ENCODE measurements around the gene ZNF19. TPM values are rescaled to one million over a fixed set of nuclear protein-coding genes. Genes with fewer than 3 reads are reported as not detected.
A peak's percentile ranks its signal among the peaks of the same experiment; 100 is the strongest.

ZNF19 gene
- total RNA-seq (2011; cell fraction: chromatin; rRNA removed; ENCODE audit: low replicate concordance), result 7.6 and 11.0 TPM in 2 replicates
- total RNA-seq (2011; cell fraction: nucleolus; rRNA removed), result 4.1 and 4.3 TPM in 2 replicates
- total RNA-seq (2011; cell fraction: nucleoplasm; rRNA removed), result 5.9 and 9.8 TPM in 2 replicates
- total RNA-seq (2014; rRNA removed), result 1.1 and 1.8 TPM in 2 replicates
- 2.6 and 3.2 TPM in 2 replicates for total RNA-seq (2014; rRNA removed; fragmentation: Illumina TruSeq; extraction: Trizol)
- 1.5 and 2.3 TPM in 2 replicates for total RNA-seq (2015; rRNA removed; fragmentation: Illumina TruSeq; extraction: Trizol)
- total RNA-seq (2021), result 1.6 and 2.0 TPM in 2 replicates
- polyA plus RNA-seq (2011; rRNA removed), result 1.3 and 1.7 TPM in 2 replicates
- polyA plus RNA-seq (2011; cell fraction: cytosol; rRNA removed), result 0.21 and 0.47 TPM in 2 replicates
- 2.5 and 4.8 TPM in 2 replicates for polyA plus RNA-seq (2011; cell fraction: nucleus; rRNA removed)
- polyA plus RNA-seq (2012), result 0.89 and 1.6 TPM in 2 replicates
- 1.2 and 2.4 TPM in 2 replicates for polyA plus RNA-seq (2014; fragmentation: Illumina TruSeq; extraction: Trizol)
- polyA plus RNA-seq (2014; fragmentation: Nextera tagmentation; extraction: Ambion mirVana), result 1 to 10 TPM; 1.8 to 2.8 TPM
- polyA plus RNA-seq (2014; rRNA removed), result 0.58 and 1.2 TPM in 2 replicates
- polyA minus RNA-seq (2011; rRNA and poly(A)+ RNA removed), result 3.0 and 5.2 TPM in 2 replicates
- 1.1 TPM in 1 of 2 replicates, not detected in the other for polyA minus RNA-seq (2011; cell fraction: cytosol; rRNA and poly(A)+ RNA removed)
- polyA minus RNA-seq (2011; cell fraction: nucleus; rRNA and poly(A)+ RNA removed), result 3.0 and 4.3 TPM in 2 replicates
- Bru-seq, nascent RNA, result percentile 42 among the genes with signal in this experiment
- BruChase-seq, experiment 1, labeled RNA remaining after a 2-hour chase, result percentile 43 among the genes with signal in this experiment
- BruChase-seq, experiment 2, labeled RNA remaining after a 6-hour chase, result percentile 42 among the genes with signal in this experiment
- long read RNA-seq, experiment 1, partial matches to known transcripts, result 1 of 2 reads
- long read RNA-seq, experiment 1, other reads (novel, unspliced or antisense), result 1 of 2 reads
- long read RNA-seq, experiment 2, partial matches to known transcripts, result 2 of 2 reads
- long read RNA-seq, experiment 2, other reads (novel, unspliced or antisense), result 0 of 2 reads
- long read RNA-seq, experiment 3, partial matches to known transcripts, result 1 of 2 reads
- long read RNA-seq, experiment 3, other reads (novel, unspliced or antisense), result 1 of 2 reads

GRCh38 chr16:71489122-71489521 lies at the start of gene ZNF19:
ZNF19 (minus strand) TSS chr16:71489324; CDS start chr16:71482114, 7,210 bp downstream.
- H2AFZ ChIP-seq (ENCODE audit: low read depth, low read length), result peak within 1 kb of the TSS; percentile 52
- no peak within 1 kb of the TSS for H3K4me2 ChIP-seq (ENCODE audit: insufficient read depth, low read length)
- no peak for ATAC-seq
- TF ChIP-seq HMBOX1 (IDR thresholded peaks at IDR 0.05), result no peak
- TF ChIP-seq, protein P1, sequence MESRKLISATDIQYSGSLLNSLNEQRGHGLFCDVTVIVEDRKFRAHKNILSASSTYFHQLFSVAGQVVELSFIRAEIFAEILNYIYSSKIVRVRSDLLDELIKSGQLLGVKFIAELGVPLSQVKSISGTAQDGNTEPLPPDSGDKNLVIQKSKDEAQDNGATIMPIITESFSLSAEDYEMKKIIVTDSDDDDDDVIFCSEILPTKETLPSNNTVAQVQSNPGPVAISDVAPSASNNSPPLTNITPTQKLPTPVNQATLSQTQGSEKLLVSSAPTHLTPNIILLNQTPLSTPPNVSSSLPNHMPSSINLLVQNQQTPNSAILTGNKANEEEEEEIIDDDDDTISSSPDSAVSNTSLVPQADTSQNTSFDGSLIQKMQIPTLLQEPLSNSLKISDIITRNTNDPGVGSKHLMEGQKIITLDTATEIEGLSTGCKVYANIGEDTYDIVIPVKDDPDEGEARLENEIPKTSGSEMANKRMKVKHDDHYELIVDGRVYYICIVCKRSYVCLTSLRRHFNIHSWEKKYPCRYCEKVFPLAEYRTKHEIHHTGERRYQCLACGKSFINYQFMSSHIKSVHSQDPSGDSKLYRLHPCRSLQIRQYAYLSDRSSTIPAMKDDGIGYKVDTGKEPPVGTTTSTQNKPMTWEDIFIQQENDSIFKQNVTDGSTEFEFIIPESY (CRISPR knock-in tag; IDR thresholded peaks at IDR 0.05), result peak; percentile 40; the same call in 1 of the 2 replicates
- no peaks in the 10 kb centered on the region for H3K9me1 ChIP-seq (ENCODE audit: control insufficient read depth, insufficient read depth, low read length)
- H3K36me3 ChIP-seq (ENCODE audit: control insufficient read depth, insufficient read depth, low read length), result no peaks in the 10 kb centered on the region; the same call in 2 of the 3 replicates
- H3K27me3 ChIP-seq (ENCODE audit: control insufficient read depth in 2 of 2, insufficient read depth in 2 of 2, low read length in 2 of 2), result no peaks in the 10 kb centered on the region
- peaks cover 18 to 25% of the 10 kb centered on the region in 2 experiments for H3K4me1 ChIP-seq (replicated peaks in 1 of 2; ENCODE audit: control insufficient read depth in 2 of 2, insufficient read depth in 2 of 2, low read length in 2 of 2)
- POLR2A ChIA-PET, result no interaction called here
- H4K20me1 ChIP-seq (replicated peaks; ENCODE audit: control insufficient read depth, insufficient read depth, low read length), result no peaks in the 10 kb centered on the region
- no peaks in the 10 kb centered on the region for H3K79me2 ChIP-seq (ENCODE audit: control insufficient read depth, insufficient read depth, low read length)
- CTCF ChIA-PET (ENCODE audit: low intra/inter-chr PET ratio), result no interaction called here
- intact Hi-C loops (cut with micrococcal nuclease) (no loop called here), in situ Hi-C loops (cut with MboI) (no loop called here)
- no peak for DNase-seq (ENCODE audit: extremely low read depth in 1 of 4, low spot score in 3 of 4)
- no peak within 1 kb of the TSS for H3K27ac ChIP-seq (ENCODE audit: extremely low read depth, low read depth, low read length)
- H3K4me3 ChIP-seq, result no peak within 1 kb of the TSS
- WGBS (ENCODE audit: insufficient coverage, low coverage, missing lambda C conversion rate), result 94% methylated on average over 21 of the region's 22 CpGs
- no peaks in the 10 kb centered on the region; the same call in 1 of the 2 replicates for H3K9me3 ChIP-seq (replicated peaks; ENCODE audit: control insufficient read depth, insufficient read depth, low read depth, low read length)
- no peak for FAIRE-seq
- no TSS peak for BruUV-seq (replicated peaks)
- no peak within 1 kb of the TSS for H3K9ac ChIP-seq (ENCODE audit: insufficient read depth in 1 of 2, low read depth in 2 of 2, low read length in 2 of 2)
